Fibroblast of gingiva (primary cell): ENCODE measurements around the gene UBE2J2.

Experiments
- DNase-seq: peaks from one replicate; pipeline ENCODE4 v3.0.0-alpha.2; 2011; ENCODE audit warnings: low read depth

The UBE2J2 gene

GRCh38 chr1:1226566-1227362, 46.9 kb downstream of the UBE2J2 start:
- DNase-seq: no peak

GRCh38 chr1:1225913-1226312, 47.7 kb downstream of the UBE2J2 start:
- no peak for DNase-seq

- DNase-seq: no peak
Observed at GRCh38 chr1:1225238-1225845, 48.3 kb downstream of the UBE2J2 start.

- no peak for DNase-seq
Observed at GRCh38 chr1:1223891-1224290, 49.8 kb downstream of the UBE2J2 start.

GRCh38 chr1:1223321-1223720, 50.3 kb downstream of the UBE2J2 start:
- no peak for DNase-seq

- peak; percentile 10 for DNase-seq
Observed at GRCh38 chr1:1222575-1223225, 51.0 kb downstream of the UBE2J2 start.

GRCh38 chr1:1221887-1222574, 51.6 kb downstream of the UBE2J2 start:
- DNase-seq: no peak

- DNase-seq: no peak
Observed at GRCh38 chr1:1220197-1220596, 53.5 kb downstream of the UBE2J2 start.

GRCh38 chr1:1219341-1219740, 54.3 kb downstream of the UBE2J2 start:
- DNase-seq: no peak

- no peak for DNase-seq
Observed at GRCh38 chr1:1218524-1219200, 55.0 kb downstream of the UBE2J2 start.

GRCh38 chr1:1217621-1218523, 55.8 kb downstream of the UBE2J2 start:
- DNase-seq: no peak

- no peak for DNase-seq
Observed at GRCh38 chr1:1216770-1217620, 56.7 kb downstream of the UBE2J2 start.

- DNase-seq: no peak
Observed at GRCh38 chr1:1215881-1216605, 57.6 kb downstream of the UBE2J2 start.

- DNase-seq: no peak
Observed at GRCh38 chr1:1215080-1215676, 58.5 kb downstream of the UBE2J2 start.

GRCh38 chr1:1213345-1214265, 60.0 kb downstream of the UBE2J2 start, which contains the start of gene TNFRSF4:
TNFRSF4 (minus strand) TSS chr1:1214153; CDS start chr1:1214127, 26 bp downstream.
- DNase-seq: no peak

- no peak for DNase-seq
Observed at GRCh38 chr1:1212780-1213344, 60.8 kb downstream of the UBE2J2 start.
